Astrocyte (in vitro differentiated cells and primary cell): Measurements from ENCODE around the gene HSD3B7.
"Not testable (repeated sequence)": the region's sequence is repeated elsewhere in the genome, so short reads cannot be mapped to it uniquely, and the experiment has no call there.

Source experiments
- EZH2 ChIP-seq: IDR thresholded peaks from 2 replicates; pipeline ENCODE4 v1.6.1; 2012; ENCODE audit warnings: mild to moderate bottlenecking, low read length, inconsistent platforms; ENCODE audit not compliant: insufficient read depth
- TF ChIP-seq, protein P1 (sequence below): IDR thresholded peaks from 2 replicates; pipeline ENCODE4 v1.5.1; 2011; ENCODE audit warnings: low read depth, mild to moderate bottlenecking, inconsistent platforms, low read length, moderate library complexity; ENCODE audit not compliant: insufficient read depth

DNA sequence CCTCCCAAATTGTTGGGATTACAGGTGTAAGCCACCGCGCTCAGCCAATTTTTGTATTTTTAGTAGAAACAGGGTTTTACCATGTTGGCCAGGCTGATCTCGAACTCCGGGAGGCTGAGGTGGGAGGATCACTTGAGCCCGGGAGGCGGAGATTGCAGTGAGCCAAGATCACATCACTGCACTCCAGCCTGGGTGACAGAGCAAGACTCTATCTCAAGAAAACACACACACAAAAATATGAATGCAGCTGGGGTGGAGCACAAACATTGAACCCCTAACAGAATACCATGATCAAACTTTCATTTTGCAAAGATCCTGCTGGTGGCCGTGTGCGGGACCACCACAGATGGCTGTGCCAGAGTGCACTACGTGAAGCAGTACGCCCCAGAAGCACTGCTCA is 32.7 kb downstream of the HSD3B7 start:
- TF ChIP-seq, protein P1, sequence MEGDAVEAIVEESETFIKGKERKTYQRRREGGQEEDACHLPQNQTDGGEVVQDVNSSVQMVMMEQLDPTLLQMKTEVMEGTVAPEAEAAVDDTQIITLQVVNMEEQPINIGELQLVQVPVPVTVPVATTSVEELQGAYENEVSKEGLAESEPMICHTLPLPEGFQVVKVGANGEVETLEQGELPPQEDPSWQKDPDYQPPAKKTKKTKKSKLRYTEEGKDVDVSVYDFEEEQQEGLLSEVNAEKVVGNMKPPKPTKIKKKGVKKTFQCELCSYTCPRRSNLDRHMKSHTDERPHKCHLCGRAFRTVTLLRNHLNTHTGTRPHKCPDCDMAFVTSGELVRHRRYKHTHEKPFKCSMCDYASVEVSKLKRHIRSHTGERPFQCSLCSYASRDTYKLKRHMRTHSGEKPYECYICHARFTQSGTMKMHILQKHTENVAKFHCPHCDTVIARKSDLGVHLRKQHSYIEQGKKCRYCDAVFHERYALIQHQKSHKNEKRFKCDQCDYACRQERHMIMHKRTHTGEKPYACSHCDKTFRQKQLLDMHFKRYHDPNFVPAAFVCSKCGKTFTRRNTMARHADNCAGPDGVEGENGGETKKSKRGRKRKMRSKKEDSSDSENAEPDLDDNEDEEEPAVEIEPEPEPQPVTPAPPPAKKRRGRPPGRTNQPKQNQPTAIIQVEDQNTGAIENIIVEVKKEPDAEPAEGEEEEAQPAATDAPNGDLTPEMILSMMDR: not testable (repeated sequence)
- not testable (repeated sequence) for TF ChIP-seq EZH2
